BE2C (cell line): Measurements from ENCODE around the gene CDCP1.

ENCODE experiments used
- DNase-seq: peaks from one replicate; pipeline ENCODE4 v3.0.0-alpha.2; 2020
- H3K27me3 ChIP-seq: fragments of 250-450 bp; sonication (Bioruptor Pico); 2 replicates; pipeline ENCODE4 v1.5.1; 2020; ENCODE audit warnings: mild to moderate bottlenecking
- H3K36me3 ChIP-seq: fragments of 250-450 bp; sonication (Bioruptor Pico); 2 replicates; pipeline ENCODE4 v1.5.1; 2020; ENCODE audit warnings: mild to moderate bottlenecking
- H3K4me1 ChIP-seq: fragments of 250-450 bp; sonication (Bioruptor Pico); 2 replicates; pipeline ENCODE4 v1.5.1; 2020
- H3K4me3 ChIP-seq: 2 replicates; pipeline ENCODE4 v1.5.1; 2011; ENCODE audit warnings: low read depth, low read length
- H3K9me3 ChIP-seq: fragments of 250-450 bp; sonication (Bioruptor Pico); 2 replicates; pipeline ENCODE4 v1.5.1; 2020
- CTCF ChIP-seq: IDR thresholded peaks from 2 replicates; pipeline ENCODE4 v1.5.1; 2012; ENCODE audit warnings: mild to moderate bottlenecking, low read depth, low read length

Gene CDCP1

GRCh38 chr3:45034612-45035252 lies 111.4 kb downstream of the CDCP1 start:
- no peak overlapping the region for H3K4me3 ChIP-seq
- no peak for TF ChIP-seq CTCF
- DNase-seq: no peak
- H3K9me3 ChIP-seq: no peaks in the 10 kb centered on the region
- H3K27me3 ChIP-seq: no peaks in the 10 kb centered on the region
- H3K36me3 ChIP-seq: no peaks in the 10 kb centered on the region
- no peaks in the 10 kb centered on the region for H3K4me1 ChIP-seq

- H3K36me3 ChIP-seq: no peaks in the 10 kb centered on the region
- TF ChIP-seq CTCF: no peak
- H3K4me1 ChIP-seq: no peaks in the 10 kb centered on the region
- H3K9me3 ChIP-seq: no peaks in the 10 kb centered on the region
- H3K27me3 ChIP-seq: no peaks in the 10 kb centered on the region
- DNase-seq: no peak
- H3K4me3 ChIP-seq: no peak overlapping the region
Observed at GRCh38 chr3:45033791-45034190, 112.4 kb downstream of the CDCP1 start.
